HUES48 (cell line): Measurements from ENCODE around the gene PRSS56.

ENCODE experiments used
- H3K27ac ChIP-seq: one replicate; pipeline ENCODE4 v1.7.0; 2013; ENCODE audit warnings: low read depth, low read length, inconsistent platforms
- H3K27me3 ChIP-seq: 2 replicates; pipeline ENCODE4 v1.6.1; 2013; ENCODE audit warnings: mild to moderate bottlenecking, low read length; ENCODE audit not compliant: control insufficient read depth, insufficient read depth
- H3K36me3 ChIP-seq: 2 replicates; pipeline ENCODE4 v1.6.1; 2013; ENCODE audit warnings: low read length; ENCODE audit not compliant: control insufficient read depth, insufficient read depth
- H3K4me1 ChIP-seq: 2 replicates; pipeline ENCODE4 v1.6.1; 2013; ENCODE audit warnings: mild to moderate bottlenecking, low read length; ENCODE audit not compliant: control insufficient read depth, insufficient read depth
- H3K4me3 ChIP-seq: 2 replicates; pipeline ENCODE4 v1.5.1; 2013; ENCODE audit warnings: mild to moderate bottlenecking, low read depth, low read length
- H3K9ac ChIP-seq: 2 replicates; pipeline ENCODE4 v1.6.1; 2013; ENCODE audit warnings: mild to moderate bottlenecking, low read depth, low read length, moderate library complexity
- H3K9me3 ChIP-seq: 2 replicates; pipeline ENCODE4 v1.6.1; 2013; ENCODE audit warnings: low read length; ENCODE audit not compliant: control insufficient read depth, insufficient read depth

Gene PRSS56

DNA sequence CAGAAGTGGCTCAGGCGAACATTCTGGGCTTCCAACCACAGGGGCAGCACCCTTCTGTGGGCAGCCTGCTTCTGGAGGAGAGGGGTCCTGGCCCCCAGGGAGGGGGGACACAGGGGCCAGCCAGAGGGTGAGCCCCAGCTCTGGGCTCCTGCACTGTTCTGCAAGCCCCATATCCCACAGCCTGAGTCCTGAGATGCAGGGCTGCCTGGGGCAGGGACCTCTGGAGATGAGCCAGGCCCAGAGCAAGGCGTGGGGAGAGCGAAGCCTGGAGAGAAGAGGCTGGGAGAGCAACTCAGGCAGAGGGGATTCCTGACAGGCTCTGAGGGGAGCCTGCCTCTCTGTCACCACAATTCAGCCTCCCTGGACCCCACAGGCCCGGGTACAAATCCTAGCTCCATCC lies 13.5 kb upstream of the PRSS56 start:
- Histone ChIP-seq H3K36me3 (no peaks in the 10 kb centered on the region), H3K27ac (no peak overlapping the region), H3K4me3 (no peak overlapping the region), H3K4me1 (peaks cover 9% of the 10 kb centered on the region), H3K27me3 (peaks cover 53% of the 10 kb centered on the region), H3K9ac (no peak overlapping the region), H3K9me3 (no peaks in the 10 kb centered on the region)

DNA sequence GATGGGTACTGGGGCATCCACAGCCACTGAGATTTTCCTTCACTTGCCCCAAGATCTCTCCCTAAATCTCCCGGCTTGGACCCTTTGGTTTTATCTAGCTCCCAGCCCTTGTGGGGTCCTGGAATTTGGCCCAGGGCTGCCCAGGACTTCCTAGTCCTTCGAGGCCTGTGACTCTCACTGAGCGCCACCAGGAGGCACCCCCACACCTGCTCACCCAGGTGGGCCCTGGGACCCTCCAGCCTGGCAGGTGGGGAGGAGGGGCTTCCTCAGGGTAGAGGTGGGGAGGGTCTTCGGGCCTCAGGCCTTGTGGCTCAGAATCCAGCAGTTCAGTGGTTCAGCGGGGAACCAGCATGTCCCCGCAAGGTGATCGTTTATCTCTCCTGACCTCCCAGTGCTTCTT lies 11.9 kb upstream of the PRSS56 start:
- H3K36me3 ChIP-seq: no peaks in the 10 kb centered on the region
- H3K27ac ChIP-seq: no peak overlapping the region
- H3K9me3 ChIP-seq: no peaks in the 10 kb centered on the region
- peaks cover 42% of the 10 kb centered on the region for H3K27me3 ChIP-seq
- no peak overlapping the region for H3K9ac ChIP-seq
- H3K4me1 ChIP-seq: peaks cover 9% of the 10 kb centered on the region
- H3K4me3 ChIP-seq: no peak overlapping the region

DNA sequence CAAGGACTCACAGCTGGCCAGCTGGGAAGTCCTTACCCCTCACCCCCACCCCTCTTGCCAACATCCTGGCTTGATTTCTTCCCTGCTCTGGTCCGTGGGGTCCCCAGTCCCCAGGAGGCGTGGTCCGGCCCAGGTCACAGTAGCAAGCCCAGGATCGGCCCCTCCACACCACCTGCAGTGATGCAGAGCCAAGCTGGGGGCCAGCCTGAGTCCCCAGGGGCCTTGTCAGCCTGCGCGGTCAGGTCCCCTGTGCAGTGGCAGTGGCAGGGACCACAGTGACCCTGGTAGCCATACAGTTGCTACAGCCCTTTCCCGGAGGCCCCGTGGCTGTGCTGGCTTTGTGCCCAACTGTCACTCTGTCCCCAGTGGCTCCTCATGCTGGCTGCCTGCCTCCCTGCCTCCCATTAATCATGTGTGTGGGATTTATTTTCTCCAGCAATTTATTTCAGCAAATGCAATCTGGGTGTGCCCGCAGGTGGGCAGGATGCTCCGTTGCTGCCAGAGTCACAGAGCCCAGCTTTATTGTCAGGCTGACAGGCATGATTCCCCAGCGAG lies 8.8 kb upstream of the PRSS56 start:
- Histone ChIP-seq H3K27me3 (peaks cover 10% of the 10 kb centered on the region), H3K36me3 (no peaks in the 10 kb centered on the region), H3K9me3 (no peaks in the 10 kb centered on the region), H3K4me1 (no peaks in the 10 kb centered on the region), H3K27ac (no peak overlapping the region), H3K4me3 (no peak overlapping the region), H3K9ac (no peak overlapping the region)

DNA sequence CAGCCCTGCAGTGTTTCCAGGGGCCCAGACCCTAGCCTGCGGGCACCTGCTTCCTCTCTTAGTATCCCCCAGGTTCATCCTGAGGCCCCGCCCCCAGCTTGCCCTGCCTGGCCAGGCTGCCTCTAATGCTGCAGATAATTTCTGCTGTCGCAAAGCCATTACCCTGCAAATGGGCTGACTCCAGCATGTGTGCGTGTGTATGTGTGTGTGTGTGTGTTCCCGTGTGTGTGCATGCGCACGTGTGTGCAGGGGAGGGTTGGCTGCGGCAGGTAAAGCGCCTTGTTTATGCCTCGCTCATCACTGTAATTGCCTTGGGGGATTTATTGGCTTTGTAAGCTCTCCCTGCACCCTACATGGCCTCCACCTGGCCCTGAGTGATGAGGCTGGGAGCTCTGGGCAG lies 7.6 kb upstream of the PRSS56 start:
- no peaks in the 10 kb centered on the region for H3K4me1 ChIP-seq
- H3K27ac ChIP-seq: no peak overlapping the region
- H3K27me3 ChIP-seq: no peaks in the 10 kb centered on the region
- no peak overlapping the region for H3K4me3 ChIP-seq
- H3K36me3 ChIP-seq: no peaks in the 10 kb centered on the region
- no peak overlapping the region for H3K9ac ChIP-seq
- H3K9me3 ChIP-seq: no peaks in the 10 kb centered on the region

DNA sequence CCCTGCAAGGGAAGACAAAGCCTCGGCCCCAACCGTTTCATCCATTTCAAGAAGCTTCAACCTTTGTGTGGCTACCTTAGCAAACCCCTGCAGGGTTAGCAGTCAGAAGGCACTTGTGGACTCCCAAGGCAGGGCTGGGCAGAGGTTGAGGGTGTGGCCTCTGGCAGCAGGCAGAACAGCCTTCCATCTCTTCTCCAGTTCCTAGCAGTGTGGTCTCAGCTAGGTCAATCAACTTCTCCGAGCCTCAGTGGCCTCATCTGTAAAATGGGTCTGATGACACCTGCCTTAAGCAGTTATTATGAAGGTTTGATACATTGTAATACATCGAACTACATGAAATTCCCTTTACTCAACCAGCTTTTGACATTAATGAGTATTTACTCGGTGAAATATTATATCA lies 6.8 kb upstream of the PRSS56 start:
- no peaks in the 10 kb centered on the region for H3K4me1 ChIP-seq
- H3K27me3 ChIP-seq: no peaks in the 10 kb centered on the region
- H3K27ac ChIP-seq: no peak overlapping the region
- no peak overlapping the region for H3K4me3 ChIP-seq
- H3K36me3 ChIP-seq: no peaks in the 10 kb centered on the region
- H3K9me3 ChIP-seq: no peaks in the 10 kb centered on the region
- H3K9ac ChIP-seq: no peak overlapping the region

DNA sequence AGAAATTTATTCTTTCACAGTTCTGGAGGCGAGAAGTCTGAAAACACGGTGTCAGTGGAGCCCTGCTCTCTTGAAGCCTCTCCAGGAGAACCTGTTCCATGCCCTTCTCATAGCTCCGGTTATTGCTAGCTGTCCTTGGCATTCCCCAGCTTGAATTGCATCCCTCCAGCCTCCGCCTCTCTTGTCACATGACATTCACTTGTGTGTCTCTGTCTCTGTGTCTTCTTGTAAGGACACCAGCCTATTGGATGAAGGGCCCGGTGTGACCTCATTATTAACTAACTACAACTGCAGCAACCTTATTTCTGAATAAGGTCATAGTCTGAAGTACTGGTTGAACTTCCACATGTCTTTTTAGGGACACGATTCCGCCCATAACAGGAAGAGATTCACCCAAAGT lies 4.5 kb upstream of the PRSS56 start:
- no peaks in the 10 kb centered on the region for H3K36me3 ChIP-seq
- no peak overlapping the region for H3K9ac ChIP-seq
- peaks cover 12% of the 10 kb centered on the region for H3K27me3 ChIP-seq
- no peak overlapping the region for H3K27ac ChIP-seq
- no peaks in the 10 kb centered on the region for H3K4me1 ChIP-seq
- no peaks in the 10 kb centered on the region for H3K9me3 ChIP-seq
- no peak overlapping the region for H3K4me3 ChIP-seq

DNA sequence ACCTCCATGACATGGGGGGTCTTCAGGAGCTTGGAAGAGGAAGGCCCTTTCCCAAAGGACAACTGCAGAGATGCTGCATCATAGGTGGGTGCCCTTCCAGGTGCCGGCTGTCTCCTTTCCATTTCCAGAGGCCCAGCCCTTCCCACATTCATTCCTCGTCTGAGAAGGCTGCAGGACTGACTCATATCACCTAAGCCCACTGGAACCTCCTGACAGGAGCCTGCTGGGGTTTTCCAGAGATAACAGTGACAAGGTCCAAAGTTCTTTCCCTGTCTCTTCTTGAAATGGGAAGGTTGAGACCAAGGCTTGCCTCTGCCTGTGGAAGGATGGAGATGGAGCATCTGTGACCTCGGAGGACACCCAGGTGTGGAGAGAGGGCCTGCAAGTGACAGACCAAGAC lies 3.6 kb upstream of the PRSS56 start:
- H3K27ac ChIP-seq: no peak overlapping the region
- peaks cover under 1% of the 10 kb centered on the region; the same call in 1 of the 2 replicates for H3K4me1 ChIP-seq
- H3K27me3 ChIP-seq: peaks cover 21% of the 10 kb centered on the region
- no peaks in the 10 kb centered on the region for H3K36me3 ChIP-seq
- H3K4me3 ChIP-seq: no peak overlapping the region
- no peak overlapping the region for H3K9ac ChIP-seq
- H3K9me3 ChIP-seq: no peaks in the 10 kb centered on the region

DNA sequence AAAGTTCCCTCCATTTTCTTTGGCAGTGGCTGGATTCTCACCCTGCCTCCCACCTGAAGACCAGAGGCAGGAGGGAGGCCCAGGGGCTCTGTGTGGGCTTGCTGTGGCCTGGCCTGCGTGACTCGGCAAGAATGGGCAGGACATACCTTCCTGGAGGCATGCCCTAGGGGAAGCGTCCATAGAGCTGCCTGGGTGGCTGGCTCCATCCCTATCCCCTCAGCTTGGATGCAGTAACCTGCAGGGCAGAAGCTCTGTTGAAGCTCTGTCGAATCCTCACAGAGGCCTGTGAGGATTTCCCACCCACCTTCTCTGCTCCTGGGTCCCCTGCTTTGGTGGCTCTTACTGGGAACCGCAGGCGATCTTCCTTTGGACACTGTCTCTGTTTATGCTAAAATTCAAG lies 1.3 kb upstream of the PRSS56 start:
- H3K9me3 ChIP-seq: no peaks in the 10 kb centered on the region
- peaks cover 4% of the 10 kb centered on the region; the same call in 1 of the 2 replicates for H3K4me1 ChIP-seq
- H3K36me3 ChIP-seq: no peaks in the 10 kb centered on the region
- H3K27ac ChIP-seq: no peak overlapping the region
- H3K4me3 ChIP-seq: no peak overlapping the region
- H3K27me3 ChIP-seq: peaks cover 44% of the 10 kb centered on the region
- H3K9ac ChIP-seq: no peak overlapping the region

DNA sequence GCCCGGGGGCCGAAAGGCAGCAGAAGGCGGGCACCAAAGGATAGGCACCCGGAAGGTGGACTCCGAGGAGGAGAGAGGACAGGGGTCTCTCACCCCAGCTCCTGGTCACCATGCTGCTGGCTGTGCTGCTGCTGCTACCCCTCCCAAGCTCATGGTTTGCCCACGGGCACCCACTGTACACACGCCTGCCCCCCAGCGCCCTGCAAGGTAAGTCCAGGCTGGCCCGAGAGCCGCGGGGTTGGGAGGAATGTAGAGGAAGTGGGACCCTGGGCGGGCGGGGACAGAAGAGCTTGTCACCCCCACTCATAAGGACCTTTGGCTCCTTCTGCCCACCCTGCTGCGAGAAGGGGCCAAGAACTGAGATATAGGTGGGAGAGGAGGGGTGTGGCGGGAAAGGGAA lies 301 bp downstream of the PRSS56 start:
- H3K27me3 ChIP-seq: peaks cover 59% of the 10 kb centered on the region
- H3K4me1 ChIP-seq: peaks cover 8% of the 10 kb centered on the region; the same call in 1 of the 2 replicates
- no peaks in the 10 kb centered on the region for H3K9me3 ChIP-seq
- H3K36me3 ChIP-seq: no peaks in the 10 kb centered on the region
- H3K4me3 ChIP-seq: no peak overlapping the region
- H3K27ac ChIP-seq: no peak overlapping the region
- no peak overlapping the region for H3K9ac ChIP-seq

DNA sequence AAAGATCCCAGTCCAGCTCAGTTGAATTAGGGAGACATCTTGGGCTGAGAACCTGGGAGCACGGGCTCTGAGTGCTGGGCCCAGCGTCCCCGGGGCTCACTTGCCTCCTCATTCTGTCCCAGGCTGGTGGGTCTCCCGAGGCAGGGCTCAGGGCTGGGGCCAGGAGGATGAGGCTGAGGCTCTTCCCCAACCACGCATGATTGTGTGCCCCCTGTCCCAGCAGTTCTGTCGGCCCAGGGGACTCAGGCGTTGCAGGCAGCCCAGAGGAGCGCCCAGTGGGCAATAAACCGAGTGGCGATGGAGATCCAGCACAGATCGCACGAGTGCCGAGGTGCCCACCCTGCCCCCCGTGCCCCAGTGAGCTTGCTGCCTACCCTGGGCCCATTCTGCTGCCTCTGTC lies 910 bp downstream of the PRSS56 start:
- no peak overlapping the region for H3K4me3 ChIP-seq
- H3K36me3 ChIP-seq: no peaks in the 10 kb centered on the region
- peaks cover 59% of the 10 kb centered on the region for H3K27me3 ChIP-seq
- no peak overlapping the region for H3K9ac ChIP-seq
- peaks cover 8% of the 10 kb centered on the region; the same call in 1 of the 2 replicates for H3K4me1 ChIP-seq
- no peak overlapping the region for H3K27ac ChIP-seq
- H3K9me3 ChIP-seq: no peaks in the 10 kb centered on the region

DNA sequence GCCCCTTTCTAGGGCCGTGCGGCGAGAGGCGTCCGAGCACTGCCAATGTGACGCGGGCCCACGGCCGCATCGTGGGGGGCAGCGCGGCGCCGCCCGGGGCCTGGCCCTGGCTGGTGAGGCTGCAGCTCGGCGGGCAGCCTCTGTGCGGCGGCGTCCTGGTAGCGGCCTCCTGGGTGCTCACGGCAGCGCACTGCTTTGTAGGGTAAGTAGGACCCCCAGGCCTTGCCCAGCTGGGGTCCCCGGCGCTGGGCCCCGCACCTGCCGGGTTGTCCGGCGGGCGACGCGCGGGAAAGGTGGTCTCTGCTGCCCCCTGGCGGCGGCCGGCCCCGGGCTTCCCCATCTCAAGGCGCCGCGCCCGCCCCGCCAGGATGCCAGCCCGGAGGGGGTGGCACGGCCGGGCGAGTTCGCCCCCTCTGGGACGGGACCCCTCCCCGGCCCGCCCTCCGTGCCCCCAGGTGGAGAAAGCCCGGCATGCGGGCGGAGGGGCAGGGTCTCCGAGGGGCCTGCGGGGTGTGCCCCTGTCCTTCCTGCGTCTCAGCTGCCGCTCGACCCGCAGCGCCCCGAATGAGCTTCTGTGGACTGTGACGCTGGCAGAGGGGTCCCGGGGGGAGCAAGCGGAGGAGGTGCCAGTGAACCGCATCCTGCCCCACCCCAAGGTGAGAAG lies 1.9 kb downstream of the PRSS56 start:
- Histone ChIP-seq H3K36me3 (no peaks in the 10 kb centered on the region), H3K4me3 (peak overlapping the region; percentile 46; the same call in 1 of the 2 replicates), H3K27ac (no peak overlapping the region), H3K4me1 (peaks cover 8% of the 10 kb centered on the region; the same call in 1 of the 2 replicates), H3K9ac (no peak overlapping the region), H3K27me3 (peaks cover 59% of the 10 kb centered on the region), H3K9me3 (no peaks in the 10 kb centered on the region)
